H9 (cell line): ENCODE results near the gene ATPAF2. TPM values are rescaled to one million over a fixed set of nuclear protein-coding genes. Genes with fewer than 3 reads are reported as not detected.

Source experiments
- DNase-seq: peaks from one replicate; pipeline ENCODE4 v3.0.0-alpha.2; 2017
- H2AFZ ChIP-seq: one replicate; pipeline ENCODE4 v1.6.1; 2013; ENCODE audit warnings: mild to moderate bottlenecking, low read length, control low read depth, moderate library complexity
- H2AK5ac ChIP-seq: 2 replicates; pipeline ENCODE4 v1.6.1; 2013; ENCODE audit warnings: low read length, control low read depth, mixed read lengths; ENCODE audit not compliant: insufficient read length
- H2BK120ac ChIP-seq: one replicate; pipeline ENCODE4 v1.6.1; 2013; ENCODE audit warnings: low read depth, mild to moderate bottlenecking, low read length, control low read depth, inconsistent platforms; ENCODE audit not compliant: poor library complexity, severe bottlenecking
- H2BK12ac ChIP-seq: 2 replicates; pipeline ENCODE4 v1.6.1; 2013; ENCODE audit warnings: low read length, control low read depth, mixed read lengths, low read depth; ENCODE audit not compliant: insufficient read length
- H2BK15ac ChIP-seq: 2 replicates; pipeline ENCODE4 v1.6.1; 2013; ENCODE audit warnings: low read depth, low read length, control low read depth
- H2BK20ac ChIP-seq: one replicate; pipeline ENCODE4 v1.6.1; 2013; ENCODE audit warnings: low read depth, mild to moderate bottlenecking, low read length, control low read depth, inconsistent platforms; ENCODE audit not compliant: poor library complexity, severe bottlenecking
- H2BK5ac ChIP-seq: 2 replicates; pipeline ENCODE4 v1.6.1; 2013; ENCODE audit warnings: low read length, control low read depth, mixed read lengths; ENCODE audit not compliant: insufficient read length
- H3K14ac ChIP-seq: 2 replicates; pipeline ENCODE4 v1.6.1; 2013; ENCODE audit warnings: low read length, control low read depth; ENCODE audit not compliant: insufficient read depth
- H3K18ac ChIP-seq: 2 replicates; pipeline ENCODE4 v1.6.1; 2013; ENCODE audit warnings: low read depth, mild to moderate bottlenecking, mixed read lengths, low read length, control low read depth; ENCODE audit not compliant: insufficient read length
- H3K23ac ChIP-seq: 2 replicates; pipeline ENCODE4 v1.6.1; 2013; ENCODE audit warnings: low read length, control low read depth, mixed read lengths, low read depth; ENCODE audit not compliant: insufficient read length
- H3K23me2 ChIP-seq: 2 replicates; pipeline ENCODE4 v1.6.1; 2013; ENCODE audit warnings: low read depth, mild to moderate bottlenecking, mixed read lengths, low read length, control low read depth; ENCODE audit not compliant: insufficient read length, poor library complexity, severe bottlenecking
- H3K27ac ChIP-seq: 2 replicates; pipeline ENCODE4 v1.5.1; 2013; ENCODE audit warnings: low read length, control low read depth, mixed read lengths, low read depth; ENCODE audit not compliant: insufficient read length
- H3K27me3 ChIP-seq: 2 replicates; pipeline ENCODE4 v1.6.1; 2013; ENCODE audit warnings: low read length, control low read depth, inconsistent platforms; ENCODE audit not compliant: insufficient read depth
- H3K4ac ChIP-seq: 2 replicates; pipeline ENCODE4 v1.6.1; 2013; ENCODE audit warnings: low read depth, mild to moderate bottlenecking, control low read depth, inconsistent platforms, low read length, moderate library complexity
- H3K4me1 ChIP-seq: 2 replicates; pipeline ENCODE4 v1.6.1; 2013; ENCODE audit warnings: low read length, control low read depth, inconsistent platforms; ENCODE audit not compliant: insufficient read depth
- H3K4me2 ChIP-seq: 2 replicates; pipeline ENCODE4 v1.6.1; 2013; ENCODE audit warnings: low read length, control low read depth, mixed read lengths; ENCODE audit not compliant: insufficient read length, insufficient read depth
- H3K56ac ChIP-seq: 2 replicates; pipeline ENCODE4 v1.6.1; 2013; ENCODE audit warnings: low read depth, mild to moderate bottlenecking, mixed read lengths, low read length, control low read depth; ENCODE audit not compliant: insufficient read length
- H3K79me1 ChIP-seq: 2 replicates; pipeline ENCODE4 v1.6.1; 2013; ENCODE audit warnings: low read depth, mild to moderate bottlenecking, moderate library complexity, low read length, control low read depth, inconsistent platforms; ENCODE audit not compliant: insufficient read depth, poor library complexity, severe bottlenecking
- H3K79me2 ChIP-seq: 2 replicates; pipeline ENCODE4 v1.6.1; 2013; ENCODE audit warnings: low read length, control low read depth, inconsistent platforms; ENCODE audit not compliant: insufficient read depth
- H3K9ac ChIP-seq: 2 replicates; pipeline ENCODE4 v1.6.1; 2013; ENCODE audit warnings: low read length, control low read depth, mixed read lengths; ENCODE audit not compliant: insufficient read length; ENCODE audit errors: extremely low read depth
- H3K9me3 ChIP-seq: one replicate; pipeline ENCODE4 v1.6.1; 2013; ENCODE audit warnings: low read depth, low read length, inconsistent platforms; ENCODE audit not compliant: control insufficient read depth
- H3T11ph ChIP-seq: one replicate; pipeline ENCODE4 v1.6.1; 2013; ENCODE audit warnings: mild to moderate bottlenecking, low read length, control low read depth, inconsistent platforms
- H4K20me1 ChIP-seq: one replicate; pipeline ENCODE4 v1.6.1; 2013; ENCODE audit not compliant: control insufficient read depth, insufficient read length, insufficient read depth
- H4K5ac ChIP-seq: 2 replicates; pipeline ENCODE4 v1.6.1; 2013; ENCODE audit warnings: low read depth, mild to moderate bottlenecking, mixed read lengths, low read length, control low read depth; ENCODE audit not compliant: insufficient read length
- H4K8ac ChIP-seq: replicated peaks from 2 replicates; pipeline ENCODE4 v1.6.1; 2013; ENCODE audit warnings: low read length, control low read depth, mixed read lengths, low read depth; ENCODE audit not compliant: insufficient read length
- H4K91ac ChIP-seq: 2 replicates; pipeline ENCODE4 v1.6.1; 2013; ENCODE audit warnings: low read depth, mild to moderate bottlenecking, moderate library complexity, mixed read lengths, low read length, control low read depth; ENCODE audit not compliant: insufficient read length
- H3K27ac Mint-ChIP-seq, 3 experiments: 2 replicates in 2 of 3; 3 replicates in 1 of 3; pipeline ENCODE4 v1.8.0; 2020 to 2021; ENCODE audit warnings: mixed read lengths in 3 of 3, mild to moderate bottlenecking in 1 of 3, moderate library complexity in 1 of 3
- H3K27me3 Mint-ChIP-seq: 2 replicates; pipeline ENCODE4 v1.8.0; 2021; ENCODE audit warnings: low read depth, mild to moderate bottlenecking, moderate library complexity, mixed read lengths
- H3K36me3 Mint-ChIP-seq, 3 experiments: 2 replicates in 2 of 3; 3 replicates in 1 of 3; pipeline ENCODE4 v1.8.0; 2020 to 2021; ENCODE audit warnings: low read depth in 3 of 3, mixed read lengths in 3 of 3; ENCODE audit not compliant: insufficient read depth in 1 of 3
- H3K4me1 Mint-ChIP-seq, 2 experiments: 2 replicates each; pipeline ENCODE4 v1.8.0; 2020; ENCODE audit warnings: mixed read lengths in 2 of 2
- H3K4me3 Mint-ChIP-seq, 2 experiments: 2 replicates in 1 of 2; 3 replicates in 1 of 2; pipeline ENCODE4 v1.8.0; 2020 to 2021; ENCODE audit warnings: mild to moderate bottlenecking in 2 of 2, mixed read lengths in 2 of 2, moderate library complexity in 1 of 2
- H3K9me3 Mint-ChIP-seq, 2 experiments: 2 replicates in 1 of 2; 3 replicates in 1 of 2; pipeline ENCODE4 v1.8.0; 2020; ENCODE audit warnings: mild to moderate bottlenecking in 2 of 2, mixed read lengths in 2 of 2, moderate library complexity in 1 of 2
- WGBS: extraction: QIAGEN DNeasy Blood & Tissue Kit; methylation state at CpG from one replicate; pipeline ENCODE4 v1.1.7; 2013; ENCODE audit warnings: missing lambda C conversion rate, low lambda C conversion rate, mixed read lengths; ENCODE audit not compliant: insufficient read length; ENCODE audit errors: extremely low coverage; 5-methylcytosine and 5-hydroxymethylcytosine counted together
- total RNA-seq: library from RNA; stranded (reverse); gene quantifications from 2 replicates; pipeline ENCODE4 v1.2.1, GENCODE V29; 2021
- TF ChIP-seq, protein P1 (sequence below): fragments of 200-600 bp; sonication (generic); conservative IDR thresholded peaks from 3 replicates; pipeline ENCODE4 v1.8.0; 2021; ENCODE audit warnings: antibody characterized with exemption, mild to moderate bottlenecking

Gene ATPAF2
- total RNA-seq, 1 experiment from 2014 or later = 21.4 TPM

DNA sequence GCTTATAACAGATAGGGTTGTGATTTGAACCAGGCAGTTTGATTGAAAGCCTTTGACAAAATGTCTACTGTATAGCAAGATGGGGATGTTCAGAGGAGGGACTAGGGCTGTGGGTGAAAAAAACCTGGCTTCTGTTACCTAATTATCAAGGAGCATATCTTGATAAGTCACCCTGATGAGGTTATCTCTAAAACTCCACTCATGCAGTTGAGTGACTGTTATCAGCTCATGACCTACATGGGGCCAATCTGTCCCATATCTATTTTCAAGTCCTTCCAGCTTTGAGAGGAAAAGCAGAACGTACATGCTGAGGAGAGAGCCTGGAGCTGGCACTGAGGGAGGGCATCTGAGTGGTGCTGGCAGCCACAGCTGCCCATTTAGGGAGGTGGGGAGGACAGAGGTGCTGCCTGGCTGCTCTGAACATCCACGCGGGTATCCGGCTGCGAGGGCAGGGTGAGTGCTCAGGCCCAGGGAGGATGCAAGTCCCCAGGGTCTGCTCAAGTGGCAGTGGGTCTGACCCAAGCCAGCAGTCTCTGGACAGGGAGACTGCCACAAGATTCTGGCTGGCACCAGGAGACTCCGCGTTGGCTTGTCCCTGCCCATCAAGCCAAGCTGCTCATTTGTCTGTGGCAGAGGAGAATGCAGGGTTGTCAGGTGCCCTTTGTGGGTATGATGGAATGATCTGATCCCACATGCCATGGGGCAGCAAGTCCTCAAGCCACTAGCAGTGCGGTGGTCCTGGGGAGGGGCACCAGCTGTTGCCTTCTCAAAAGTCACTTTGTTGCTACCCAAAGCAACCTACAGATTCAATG lies 29.2 kb downstream of the ATPAF2 start:
- no peak overlapping the region for H4K5ac ChIP-seq
- H3K4me1 ChIP-seq = no peaks in the 10 kb centered on the region
- no peaks in the 10 kb centered on the region for H3K79me1 ChIP-seq
- no peak overlapping the region for H4K91ac ChIP-seq
- no peak overlapping the region for H3K18ac ChIP-seq
- Mint-ChIP-seq H3K4me1 (peaks cover 8 to 21% of the 10 kb centered on the region in 2 experiments), H3K27ac (no peak overlapping the region), H3K9me3 (no peaks in the 10 kb centered on the region), H3K4me3 (no peak overlapping the region), H3K36me3 (peaks cover 0 to 3% (median 0%) of the 10 kb centered on the region in 3 experiments; a peak in 3 of 7 replicates), H3K27me3 (peaks cover 8% of the 10 kb centered on the region)
- DNase-seq = no peak
- no peak overlapping the region for H3K56ac ChIP-seq
- H2BK12ac ChIP-seq = no peak overlapping the region
- no peak overlapping the region for H3T11ph ChIP-seq
- H4K20me1 ChIP-seq = no peaks in the 10 kb centered on the region
- H3K79me2 ChIP-seq = no peaks in the 10 kb centered on the region
- H2BK20ac ChIP-seq = no peak overlapping the region
- no peak overlapping the region for H3K9ac ChIP-seq
- H3K14ac ChIP-seq = no peak overlapping the region; the same call in 1 of the 2 replicates
- no peaks in the 10 kb centered on the region for H3K9me3 ChIP-seq
- H3K27ac ChIP-seq = no peak overlapping the region
- no peaks in the 10 kb centered on the region for H3K27me3 ChIP-seq
- H2AK5ac ChIP-seq = no peak overlapping the region
- H4K8ac ChIP-seq = no peak overlapping the region
- no peak overlapping the region for H2BK5ac ChIP-seq
- H2BK15ac ChIP-seq = no peak overlapping the region
- no peak overlapping the region for H3K4me2 ChIP-seq
- no peak overlapping the region for H2BK120ac ChIP-seq
- H3K23me2 ChIP-seq = no peaks in the 10 kb centered on the region
- no peak overlapping the region for H2AFZ ChIP-seq
- no peak overlapping the region for H3K23ac ChIP-seq
- TF ChIP-seq, protein P1, sequence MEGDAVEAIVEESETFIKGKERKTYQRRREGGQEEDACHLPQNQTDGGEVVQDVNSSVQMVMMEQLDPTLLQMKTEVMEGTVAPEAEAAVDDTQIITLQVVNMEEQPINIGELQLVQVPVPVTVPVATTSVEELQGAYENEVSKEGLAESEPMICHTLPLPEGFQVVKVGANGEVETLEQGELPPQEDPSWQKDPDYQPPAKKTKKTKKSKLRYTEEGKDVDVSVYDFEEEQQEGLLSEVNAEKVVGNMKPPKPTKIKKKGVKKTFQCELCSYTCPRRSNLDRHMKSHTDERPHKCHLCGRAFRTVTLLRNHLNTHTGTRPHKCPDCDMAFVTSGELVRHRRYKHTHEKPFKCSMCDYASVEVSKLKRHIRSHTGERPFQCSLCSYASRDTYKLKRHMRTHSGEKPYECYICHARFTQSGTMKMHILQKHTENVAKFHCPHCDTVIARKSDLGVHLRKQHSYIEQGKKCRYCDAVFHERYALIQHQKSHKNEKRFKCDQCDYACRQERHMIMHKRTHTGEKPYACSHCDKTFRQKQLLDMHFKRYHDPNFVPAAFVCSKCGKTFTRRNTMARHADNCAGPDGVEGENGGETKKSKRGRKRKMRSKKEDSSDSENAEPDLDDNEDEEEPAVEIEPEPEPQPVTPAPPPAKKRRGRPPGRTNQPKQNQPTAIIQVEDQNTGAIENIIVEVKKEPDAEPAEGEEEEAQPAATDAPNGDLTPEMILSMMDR = no peak
- H3K4ac ChIP-seq = no peak overlapping the region
- no CpG with 5 or more reads among the region's 8 CpGs for WGBS
